Glomerular visceral epithelial cell (primary cell): ENCODE results near the gene ATP5MC2.
A peak's percentile ranks its signal among the peaks of the same experiment; 100 is the strongest.
"Not testable (repeated sequence)": the region's sequence is repeated elsewhere in the genome, so short reads cannot be mapped to it uniquely, and the experiment has no call there.

Experiments used
- DNase-seq: peaks from one replicate; pipeline ENCODE4 v3.0.0-alpha.2; 2016; ENCODE audit errors: extremely low spot score

ATP5MC2 gene

GRCh38 chr12:53675701-53676607, at the start of gene ATP5MC2:
Gene ATP5MC2, minus strand, starts transcription at chr12:53676083. Its CDS starts 3,469 bp downstream, at chr12:53672614.
- DNase-seq = peak; percentile 99

- DNase-seq = no peak
Measured at GRCh38 chr12:53722450-53723041, 46.7 kb upstream of the ATP5MC2 start.

- no peak for DNase-seq
Measured at GRCh38 chr12:53720946-53721345, 45.1 kb upstream of the ATP5MC2 start.

- no peak for DNase-seq
Measured at GRCh38 chr12:53719649-53720048, 43.8 kb upstream of the ATP5MC2 start.

GRCh38 chr12:53718567-53718966, 42.7 kb upstream of the ATP5MC2 start:
- not testable (repeated sequence) for DNase-seq

- DNase-seq = no peak
Measured at GRCh38 chr12:53717319-53717718, 41.4 kb upstream of the ATP5MC2 start.

GRCh38 chr12:53714004-53714403, 38.1 kb upstream of the ATP5MC2 start:
- DNase-seq = no peak

GRCh38 chr12:53713516-53713915, 37.6 kb upstream of the ATP5MC2 start:
- no peak for DNase-seq

- peak; percentile 56 for DNase-seq
Measured at GRCh38 chr12:53712059-53712643, 36.3 kb upstream of the ATP5MC2 start.

- no peak for DNase-seq
Measured at GRCh38 chr12:53710091-53710490, 34.2 kb upstream of the ATP5MC2 start.

- no peak for DNase-seq
Measured at GRCh38 chr12:53709671-53710070, 33.8 kb upstream of the ATP5MC2 start.

GRCh38 chr12:53706080-53706479, 30.2 kb upstream of the ATP5MC2 start:
- no peak for DNase-seq

- peak; percentile 51 for DNase-seq
Measured at GRCh38 chr12:53703756-53704155, 27.9 kb upstream of the ATP5MC2 start.

- peak; percentile 76 for DNase-seq
Measured at GRCh38 chr12:53701518-53702264, 25.8 kb upstream of the ATP5MC2 start.

GRCh38 chr12:53700567-53700966, 24.7 kb upstream of the ATP5MC2 start:
- DNase-seq = no peak

- no peak for DNase-seq
Measured at GRCh38 chr12:53699678-53700025, 23.8 kb upstream of the ATP5MC2 start.

- DNase-seq = no peak
Measured at GRCh38 chr12:53698948-53699677, 23.2 kb upstream of the ATP5MC2 start.

- DNase-seq = no peak
Measured at GRCh38 chr12:53696655-53697331, 20.9 kb upstream of the ATP5MC2 start.

GRCh38 chr12:53696285-53696654, 20.4 kb upstream of the ATP5MC2 start:
- DNase-seq = peak; percentile 84

- peak; percentile 61 for DNase-seq
Measured at GRCh38 chr12:53695152-53696145, 19.6 kb upstream of the ATP5MC2 start.
